Endodermal cell (in vitro differentiated cells): Measurements from ENCODE around the gene CCDC34. TPM values are rescaled to one million over a fixed set of nuclear protein-coding genes. Genes with fewer than 3 reads are reported as not detected.

Experiments
- DNase-seq: peaks from one replicate; pipeline ENCODE4 v3.0.0-alpha.2; 2017
- H3K27ac ChIP-seq: 2 replicates; pipeline ENCODE4 v1.5.1; 2013; ENCODE audit warnings: mild to moderate bottlenecking, low read depth, low read length, moderate library complexity
- H3K27me3 ChIP-seq: 2 replicates; pipeline ENCODE4 v1.6.1; 2013; ENCODE audit warnings: mild to moderate bottlenecking, low read length, moderate library complexity; ENCODE audit not compliant: insufficient read depth, control insufficient read depth, poor library complexity, severe bottlenecking
- H3K36me3 ChIP-seq: 2 replicates; pipeline ENCODE4 v1.7.0; 2013; ENCODE audit warnings: mild to moderate bottlenecking, low read length, moderate library complexity; ENCODE audit not compliant: control insufficient read depth, insufficient read depth
- H3K4me1 ChIP-seq: one replicate; pipeline ENCODE4 v1.7.0; 2013; ENCODE audit warnings: low read length; ENCODE audit not compliant: control insufficient read depth, insufficient read depth
- H3K4me3 ChIP-seq: 2 replicates; pipeline ENCODE4 v1.5.1; 2013; ENCODE audit warnings: mild to moderate bottlenecking, low read length, moderate library complexity
- H3K9ac ChIP-seq: 2 replicates; pipeline ENCODE4 v1.6.1; 2013; ENCODE audit warnings: mild to moderate bottlenecking, low read length, moderate library complexity; ENCODE audit not compliant: poor library complexity, severe bottlenecking; ENCODE audit errors: extremely low read depth
- H3K9me3 ChIP-seq: 2 replicates; pipeline ENCODE4 v1.6.1; 2013; ENCODE audit warnings: mild to moderate bottlenecking, low read length, moderate library complexity; ENCODE audit not compliant: control insufficient read depth
- H3K27ac Mint-ChIP-seq: 2 replicates; pipeline ENCODE4 v1.8.0; 2020; ENCODE audit warnings: mixed read lengths
- H3K27me3 Mint-ChIP-seq: 2 replicates; pipeline ENCODE4 v1.8.0; 2021; ENCODE audit warnings: mild to moderate bottlenecking, mixed read lengths; ENCODE audit not compliant: insufficient read depth
- H3K36me3 Mint-ChIP-seq: 2 replicates; pipeline ENCODE4 v1.8.0; 2020; ENCODE audit warnings: low read depth, mixed read lengths
- H3K4me1 Mint-ChIP-seq: 2 replicates; pipeline ENCODE4 v1.8.0; 2020; ENCODE audit warnings: mixed read lengths
- H3K4me3 Mint-ChIP-seq: 2 replicates; pipeline ENCODE4 v1.8.0; 2020; ENCODE audit warnings: mild to moderate bottlenecking, moderate library complexity, mixed read lengths
- H3K9me3 Mint-ChIP-seq: 2 replicates; pipeline ENCODE4 v1.8.0; 2020; ENCODE audit warnings: mild to moderate bottlenecking, mixed read lengths
- CTCF ChIP-seq: fragments of 200-600 bp; sonication (generic); conservative IDR thresholded peaks from 2 replicates; pipeline ENCODE4 v1.5.0; 2021; ENCODE audit warnings: antibody characterized with exemption, mild to moderate bottlenecking
- WGBS, 2 experiments: methylation state at CpG; one replicate each; pipeline versions ENCODE4 v1.1.5 to v1.1.7; 2013; ENCODE audit warnings: missing lambda C conversion rate in 2 of 2, mixed read lengths in 1 of 2; ENCODE audit not compliant: insufficient coverage in 1 of 2, insufficient read length in 1 of 2; 5-methylcytosine and 5-hydroxymethylcytosine counted together
- total RNA-seq, 2 donors: library from RNA; stranded (reverse); fragmentation: NEBNext Ultra II Directional in 1 of 2; extraction: Animal tissue kit (Norgen Biotek cat#: 25700) in 1 of 2; gene quantifications; 2 replicates in 1 of 2; 3 replicates in 1 of 2; pipeline ENCODE4 v1.2.1, GENCODE V29; 2021

CCDC34 gene
- total RNA-seq, 2 donors from 2014 or later, result 26.2 to 38.1 TPM

GRCh38 chr11:27401833-27402316, 38.9 kb upstream of the CCDC34 start:
- Mint-ChIP-seq H3K4me1 (peaks cover 27% of the 10 kb centered on the region), H3K27me3 (peaks cover 8% of the 10 kb centered on the region), H3K4me3 (no peak overlapping the region), H3K27ac (no peak overlapping the region), H3K9me3 (no peaks in the 10 kb centered on the region), H3K36me3 (peaks cover 21% of the 10 kb centered on the region)
- no peak overlapping the region for H3K27ac ChIP-seq
- H3K4me1 ChIP-seq, result peaks cover 4% of the 10 kb centered on the region
- no peak for DNase-seq
- TF ChIP-seq CTCF, result no peak
- H3K9ac ChIP-seq, result no peak overlapping the region
- peaks cover 56% of the 10 kb centered on the region for H3K36me3 ChIP-seq
- no peaks in the 10 kb centered on the region for H3K9me3 ChIP-seq
- 90 to 93% methylated on average over 2 to 5 of the region's 5 CpGs for WGBS, 2 experiments
- no peak overlapping the region for H3K4me3 ChIP-seq
- H3K27me3 ChIP-seq, result no peaks in the 10 kb centered on the region

GRCh38 chr11:27401280-27401832, 38.3 kb upstream of the CCDC34 start:
- 90 to 98% methylated on average over 2 to 5 of the region's 5 CpGs for WGBS, 2 experiments
- H3K4me1 ChIP-seq, result peaks cover 4% of the 10 kb centered on the region
- no peak for TF ChIP-seq CTCF
- H3K27me3 ChIP-seq, result no peaks in the 10 kb centered on the region
- H3K4me1 Mint-ChIP-seq, result peaks cover 30% of the 10 kb centered on the region
- no peak overlapping the region for H3K4me3 ChIP-seq
- peaks cover 11% of the 10 kb centered on the region for H3K27me3 Mint-ChIP-seq
- H3K4me3 Mint-ChIP-seq, result no peak overlapping the region
- peaks cover 21% of the 10 kb centered on the region for H3K36me3 Mint-ChIP-seq
- no peaks in the 10 kb centered on the region for H3K9me3 Mint-ChIP-seq
- H3K27ac ChIP-seq, result no peak overlapping the region
- no peak overlapping the region for H3K9ac ChIP-seq
- H3K36me3 ChIP-seq, result peaks cover 51% of the 10 kb centered on the region
- H3K9me3 ChIP-seq, result no peaks in the 10 kb centered on the region
- no peak for DNase-seq
- no peak overlapping the region for H3K27ac Mint-ChIP-seq

- H3K36me3 Mint-ChIP-seq, result peaks cover 17% of the 10 kb centered on the region
- H3K27me3 ChIP-seq, result no peaks in the 10 kb centered on the region
- peaks cover 55% of the 10 kb centered on the region for H3K4me1 Mint-ChIP-seq
- H3K27ac ChIP-seq, result no peak overlapping the region
- H3K36me3 ChIP-seq, result peaks cover 38% of the 10 kb centered on the region
- no peaks in the 10 kb centered on the region for H3K9me3 Mint-ChIP-seq
- TF ChIP-seq CTCF, result no peak
- no peak overlapping the region for H3K27ac Mint-ChIP-seq
- no peak overlapping the region for H3K4me3 ChIP-seq
- WGBS, 2 experiments, result 100% methylated on average over 3 of the region's 3 CpGs; no CpG with 5 or more reads in 1 of the 2 experiments
- H3K4me1 ChIP-seq, result peaks cover 10% of the 10 kb centered on the region
- H3K27me3 Mint-ChIP-seq, result peaks cover 11% of the 10 kb centered on the region
- no peak overlapping the region for H3K9ac ChIP-seq
- no peaks in the 10 kb centered on the region for H3K9me3 ChIP-seq
- no peak for DNase-seq
- H3K4me3 Mint-ChIP-seq, result no peak overlapping the region
These were observed 35.4 kb upstream of the CCDC34 start for GRCh38 chr11:27398400-27398770.
